SJSA1 (cell line): ENCODE data around the gene NOP56. TPM values are rescaled to one million over a fixed set of nuclear protein-coding genes. Genes with fewer than 3 reads are reported as not detected.
A peak's percentile ranks its signal among the peaks of the same experiment; 100 is the strongest.

Source experiments
- DNase-seq, 2 experiments: peaks; one replicate each; pipeline ENCODE4 v3.0.0-alpha.2; 2015 to 2020; ENCODE audit warnings: low spot score in 2 of 2, low read depth in 1 of 2
- H3K27ac ChIP-seq: fragments of 250-450 bp; sonication (Bioruptor Pico); 2 replicates; pipeline ENCODE4 v1.5.1; 2020; ENCODE audit warnings: mild to moderate bottlenecking, moderate library complexity
- H3K27me3 ChIP-seq: fragments of 250-450 bp; sonication (Bioruptor Pico); replicated peaks from 2 replicates; pipeline ENCODE4 v1.5.1; 2020; ENCODE audit warnings: mild to moderate bottlenecking, moderate library complexity
- H3K36me3 ChIP-seq: fragments of 250-450 bp; sonication (Bioruptor Pico); 2 replicates; pipeline ENCODE4 v1.5.1; 2020; ENCODE audit warnings: mild to moderate bottlenecking
- H3K4me1 ChIP-seq: fragments of 250-450 bp; sonication (Bioruptor Pico); replicated peaks from 2 replicates; pipeline ENCODE4 v1.6.1; 2021; ENCODE audit warnings: mild to moderate bottlenecking
- H3K4me3 ChIP-seq: fragments of 250-450 bp; sonication (Bioruptor Pico); 2 replicates; pipeline ENCODE4 v1.5.1; 2020; ENCODE audit warnings: mild to moderate bottlenecking
- H3K9me3 ChIP-seq: fragments of 250-450 bp; sonication (Bioruptor Pico); replicated peaks from 2 replicates; pipeline ENCODE4 v1.5.1; 2020; ENCODE audit warnings: mild to moderate bottlenecking
- total RNA-seq: library from RNA; depleted of rRNA; stranded (reverse); fragments of >200 nt; shearing (Covaris generic); gene quantifications from 2 replicates; pipeline ENCODE4 v1.2.3, GENCODE V29; 2014; rRNA removed

NOP56 gene, protein sequence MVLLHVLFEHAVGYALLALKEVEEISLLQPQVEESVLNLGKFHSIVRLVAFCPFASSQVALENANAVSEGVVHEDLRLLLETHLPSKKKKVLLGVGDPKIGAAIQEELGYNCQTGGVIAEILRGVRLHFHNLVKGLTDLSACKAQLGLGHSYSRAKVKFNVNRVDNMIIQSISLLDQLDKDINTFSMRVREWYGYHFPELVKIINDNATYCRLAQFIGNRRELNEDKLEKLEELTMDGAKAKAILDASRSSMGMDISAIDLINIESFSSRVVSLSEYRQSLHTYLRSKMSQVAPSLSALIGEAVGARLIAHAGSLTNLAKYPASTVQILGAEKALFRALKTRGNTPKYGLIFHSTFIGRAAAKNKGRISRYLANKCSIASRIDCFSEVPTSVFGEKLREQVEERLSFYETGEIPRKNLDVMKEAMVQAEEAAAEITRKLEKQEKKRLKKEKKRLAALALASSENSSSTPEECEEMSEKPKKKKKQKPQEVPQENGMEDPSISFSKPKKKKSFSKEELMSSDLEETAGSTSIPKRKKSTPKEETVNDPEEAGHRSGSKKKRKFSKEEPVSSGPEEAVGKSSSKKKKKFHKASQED
- total RNA-seq = 218 and 228 TPM in 2 replicates

DNA sequence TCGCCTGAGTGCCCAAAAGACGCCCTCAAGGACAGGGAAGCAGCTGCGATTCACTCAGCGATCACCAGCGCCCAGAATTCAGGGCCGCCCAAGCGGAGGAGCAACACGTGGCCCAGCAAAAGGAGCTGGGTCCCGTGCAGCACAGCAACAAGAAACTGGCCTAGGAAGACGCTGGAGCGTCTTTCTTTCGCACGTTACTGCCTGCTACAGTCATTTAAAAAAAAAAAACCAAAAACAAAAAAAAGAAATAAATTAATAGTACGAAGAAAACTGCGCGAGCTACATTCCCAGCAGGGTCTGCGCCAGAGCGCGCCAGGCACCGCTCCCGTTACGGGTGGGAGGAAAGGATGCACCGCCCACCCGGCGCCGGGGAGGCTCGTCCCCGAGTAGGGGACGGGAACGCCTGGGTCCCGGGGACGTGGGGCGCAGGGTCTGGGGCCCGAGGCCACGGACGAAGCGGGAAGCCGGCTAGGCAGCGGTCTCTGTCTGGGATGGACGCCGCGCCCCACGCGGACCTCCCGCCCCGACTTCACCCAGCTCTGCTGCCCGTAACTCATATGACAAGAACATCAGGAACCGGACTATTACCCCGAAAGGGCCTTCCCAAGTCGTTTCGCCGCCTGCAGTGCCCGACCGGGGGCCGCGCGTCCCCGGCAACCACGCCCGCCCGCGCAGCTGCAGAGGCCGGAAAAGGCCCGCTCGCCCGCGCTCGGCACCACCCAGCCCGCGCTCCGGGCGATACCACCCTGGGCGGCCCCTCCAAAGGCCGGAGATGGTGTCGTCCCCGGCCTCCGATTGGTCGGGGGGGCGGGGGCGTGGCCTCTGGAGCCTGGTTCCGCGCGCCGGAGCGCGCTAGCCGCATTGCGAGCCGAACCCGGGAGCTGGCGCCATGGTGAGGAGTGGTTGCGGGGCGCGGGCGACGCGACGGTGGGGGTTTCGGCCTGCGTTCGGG lies at the start of gene NOP56:
Gene NOP56 (plus strand): TSS at position 861 of the 952 bp plus-strand sequence. CDS start 29 bp downstream, at position 890.
- H3K9me3 ChIP-seq = no peaks in the 10 kb centered on the region
- peaks cover 46% of the 10 kb centered on the region for H3K36me3 ChIP-seq
- DNase-seq = peak; percentile 89 to 94
- H3K4me1 ChIP-seq = peaks cover 17% of the 10 kb centered on the region
- H3K27ac ChIP-seq = peak within 1 kb of the TSS; percentile 66
- H3K4me3 ChIP-seq = peak within 1 kb of the TSS; percentile 92
- H3K27me3 ChIP-seq = no peaks in the 10 kb centered on the region

DNA sequence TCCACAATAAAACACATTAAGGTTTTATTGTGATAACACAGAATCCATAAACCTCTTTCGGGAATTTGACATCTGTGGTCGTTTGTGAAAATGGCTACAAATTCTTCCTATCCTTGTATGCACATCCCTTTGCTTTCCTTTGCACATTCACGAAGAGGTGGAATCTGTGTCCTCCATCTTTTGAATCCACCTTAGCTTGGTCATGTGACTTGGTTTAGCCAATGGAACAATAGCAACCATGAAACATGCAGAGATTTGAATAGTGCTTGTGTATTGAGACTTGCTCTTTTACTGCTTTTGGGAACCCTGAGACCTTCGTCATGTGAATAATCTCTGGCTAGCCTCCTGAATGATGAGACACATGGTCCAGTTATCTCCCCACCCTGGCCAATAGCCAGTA lies 49.7 kb upstream of the NOP56 start:
- Histone ChIP-seq H3K27ac (no peak overlapping the region), H3K4me1 (peaks cover 6% of the 10 kb centered on the region), H3K36me3 (no peaks in the 10 kb centered on the region), H3K9me3 (peaks cover 6% of the 10 kb centered on the region), H3K27me3 (no peaks in the 10 kb centered on the region), H3K4me3 (no peak overlapping the region)
- no peak for DNase-seq

DNA sequence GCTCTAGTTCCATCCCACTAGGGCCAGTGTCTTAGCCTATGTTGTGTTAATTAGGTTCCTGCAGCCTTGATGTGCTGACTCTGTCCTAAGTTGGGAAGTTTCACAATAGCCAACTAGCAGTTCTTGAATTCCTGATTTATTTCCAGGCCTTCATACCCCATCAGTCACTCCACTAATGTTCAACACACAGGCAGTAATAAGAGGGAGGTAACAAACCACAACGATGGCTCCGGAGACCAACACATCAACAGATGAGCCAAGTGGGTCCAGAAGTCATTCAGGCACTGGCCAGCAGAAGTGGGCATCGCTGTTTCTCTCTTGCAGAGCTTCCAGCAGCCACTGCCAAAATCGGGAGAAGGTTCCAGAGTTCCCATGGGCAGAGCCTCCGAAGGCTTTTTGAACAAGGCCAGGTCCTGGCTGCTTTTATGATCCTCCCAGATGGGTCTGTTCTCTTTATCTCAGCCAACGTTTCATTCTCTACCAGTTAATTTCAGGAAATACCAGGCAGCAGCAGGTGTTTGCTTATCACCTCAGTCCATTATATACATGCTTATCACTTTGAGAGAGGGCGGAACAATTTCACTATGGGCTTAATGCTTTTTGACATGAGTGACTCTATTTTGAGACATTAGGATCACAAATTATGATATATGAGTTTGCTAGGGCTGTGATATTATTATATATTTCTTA lies 48.5 kb upstream of the NOP56 start:
- Histone ChIP-seq H3K9me3 (peaks cover 6% of the 10 kb centered on the region), H3K36me3 (no peaks in the 10 kb centered on the region), H3K27me3 (no peaks in the 10 kb centered on the region), H3K4me1 (peaks cover 6% of the 10 kb centered on the region), H3K27ac (no peak overlapping the region), H3K4me3 (no peak overlapping the region)
- no peak for DNase-seq

DNA sequence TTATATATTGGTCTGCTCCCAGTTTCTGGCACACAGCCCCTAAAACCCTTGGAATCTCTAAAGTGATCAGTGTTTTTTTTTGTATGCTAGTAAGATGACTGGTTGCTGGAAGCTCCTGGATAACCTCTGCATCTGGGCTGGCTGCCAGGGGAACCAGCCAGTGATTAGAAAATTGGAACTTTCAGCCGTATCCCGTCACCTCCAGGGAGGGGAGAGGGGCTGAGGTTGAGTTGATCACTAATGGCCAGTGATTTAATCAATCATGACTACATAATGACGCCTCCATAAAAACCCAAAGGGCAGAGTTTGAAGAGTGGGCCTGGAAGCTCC lies 48.0 kb upstream of the NOP56 start:
- no peak for DNase-seq
- H3K9me3 ChIP-seq = peaks cover 6% of the 10 kb centered on the region
- no peak overlapping the region for H3K4me3 ChIP-seq
- peaks cover 6% of the 10 kb centered on the region for H3K4me1 ChIP-seq
- H3K27ac ChIP-seq = no peak overlapping the region
- no peaks in the 10 kb centered on the region for H3K27me3 ChIP-seq
- H3K36me3 ChIP-seq = no peaks in the 10 kb centered on the region

DNA sequence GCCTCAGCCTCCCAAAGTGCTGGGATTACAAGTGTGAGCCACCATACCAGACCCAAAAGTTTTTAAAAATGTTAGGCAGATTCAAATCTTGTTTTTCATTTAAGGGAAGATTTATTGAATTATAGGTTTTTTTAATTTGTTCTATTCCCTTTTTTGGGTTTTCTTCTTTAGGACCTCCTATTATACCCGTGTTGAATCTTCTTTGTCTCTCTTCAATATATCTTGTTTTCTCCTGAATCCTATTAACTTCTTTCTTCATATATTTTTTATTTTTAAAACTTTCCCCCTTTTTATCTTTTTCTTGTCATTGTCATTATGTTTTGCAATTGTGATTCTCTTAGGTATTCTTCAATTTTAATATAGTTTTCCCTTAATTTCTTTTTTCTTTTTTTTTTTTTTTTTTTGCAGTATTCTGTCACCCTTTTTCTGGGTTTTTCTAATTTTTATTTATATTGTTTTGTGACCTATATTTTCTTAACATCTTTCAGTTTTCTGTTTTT lies 45.9 kb upstream of the NOP56 start:
- Histone ChIP-seq H3K4me3 (no peak overlapping the region), H3K9me3 (peaks cover 6% of the 10 kb centered on the region), H3K27ac (no peak overlapping the region), H3K36me3 (no peaks in the 10 kb centered on the region), H3K4me1 (peaks cover 6% of the 10 kb centered on the region; the same call in 1 of the 2 replicates), H3K27me3 (no peaks in the 10 kb centered on the region)
- no peak for DNase-seq

DNA sequence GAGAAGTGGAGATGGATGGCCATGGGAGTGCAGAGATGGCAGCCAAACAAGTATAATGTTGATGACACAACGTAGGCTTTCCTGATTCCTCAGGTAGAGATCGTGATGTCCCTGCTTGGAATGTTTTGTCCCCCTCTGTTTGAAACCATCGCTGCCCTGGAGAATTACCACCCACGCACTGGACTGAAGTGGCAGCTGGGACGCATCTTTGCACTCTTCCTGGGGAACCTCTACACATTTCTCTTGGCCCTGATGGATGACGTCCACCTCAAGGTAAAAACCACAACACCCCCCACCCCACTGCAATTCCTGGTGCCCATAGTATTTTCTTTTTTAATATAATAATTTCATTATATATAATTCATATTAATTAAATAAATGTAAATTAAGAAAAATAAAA lies 42.1 kb upstream of the NOP56 start:
- no peaks in the 10 kb centered on the region for H3K4me1 ChIP-seq
- peaks cover 6% of the 10 kb centered on the region; the same call in 1 of the 2 replicates for H3K9me3 ChIP-seq
- no peak overlapping the region for H3K27ac ChIP-seq
- H3K4me3 ChIP-seq = no peak overlapping the region
- no peaks in the 10 kb centered on the region; the same call in 1 of the 2 replicates for H3K27me3 ChIP-seq
- no peak for DNase-seq
- H3K36me3 ChIP-seq = no peaks in the 10 kb centered on the region

DNA sequence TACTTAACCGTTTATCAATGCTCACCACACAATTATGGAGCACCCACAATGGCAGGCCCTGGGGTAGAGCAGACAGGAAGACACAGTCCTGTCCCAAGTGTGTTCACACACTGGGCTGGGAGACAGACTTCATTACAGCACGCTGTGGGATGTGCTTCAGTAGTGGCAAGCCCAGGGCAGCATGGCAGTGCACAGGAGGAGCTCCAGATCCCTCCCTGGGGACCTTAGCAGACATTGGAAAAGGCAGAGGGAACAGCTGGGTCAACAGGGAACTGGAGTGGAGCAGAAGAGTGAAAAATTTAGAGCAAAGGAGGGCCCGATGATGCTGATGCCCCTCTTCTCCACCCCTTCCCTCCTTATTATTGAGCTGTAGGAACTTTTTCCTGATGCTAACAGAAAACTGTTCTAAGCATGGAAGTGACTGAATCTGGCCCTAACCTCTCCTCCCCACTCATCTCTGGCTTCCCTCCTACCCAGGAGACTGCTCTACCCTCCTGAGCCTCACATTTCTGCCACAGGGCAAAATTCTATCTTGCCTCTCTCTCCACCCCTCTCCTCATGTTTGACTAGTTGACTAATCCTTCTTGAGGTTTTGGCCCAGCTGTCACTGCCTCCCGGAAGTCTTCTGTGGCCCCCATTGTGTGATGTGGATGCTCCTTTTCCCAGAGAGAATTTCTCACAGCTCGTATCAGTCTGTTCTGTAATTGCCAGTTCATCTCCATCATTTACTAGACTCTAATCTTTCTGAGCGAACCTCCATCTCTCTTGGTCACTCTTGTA lies 41.3 kb upstream of the NOP56 start:
- no peaks in the 10 kb centered on the region for H3K36me3 ChIP-seq
- peaks cover 6% of the 10 kb centered on the region; the same call in 1 of the 2 replicates for H3K9me3 ChIP-seq
- peak in 1 of 2 experiments; percentile 21 for DNase-seq

DNA sequence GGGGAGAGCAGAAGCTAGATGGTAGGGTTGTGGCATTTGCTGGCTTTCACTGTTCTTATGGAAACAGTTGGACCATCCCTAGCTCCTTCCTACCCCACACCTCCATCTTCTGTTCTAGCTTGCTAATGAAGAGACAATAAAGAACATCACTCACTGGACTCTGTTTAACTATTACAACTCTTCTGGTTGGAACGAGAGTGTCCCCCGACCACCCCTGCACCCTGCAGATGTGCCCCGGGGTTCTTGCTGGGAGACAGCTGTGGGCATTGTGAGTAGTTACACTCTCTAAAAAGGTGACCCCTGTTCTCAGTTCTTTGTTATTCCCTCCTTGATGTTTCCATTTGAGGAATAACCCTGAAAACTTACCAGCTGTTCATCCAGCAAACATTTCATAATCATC lies 40.4 kb upstream of the NOP56 start:
- Histone ChIP-seq H3K4me1 (no peaks in the 10 kb centered on the region), H3K27ac (no peak overlapping the region), H3K4me3 (no peak overlapping the region), H3K36me3 (no peaks in the 10 kb centered on the region), H3K9me3 (peaks cover 5% of the 10 kb centered on the region; the same call in 1 of the 2 replicates), H3K27me3 (no peaks in the 10 kb centered on the region; the same call in 1 of the 2 replicates)
- peak in 1 of 2 experiments; percentile 14 for DNase-seq

More for the DNA sequence above, 41.3 kb upstream of the NOP56 start:
- H3K4me3 ChIP-seq = no peak overlapping the region
- no peaks in the 10 kb centered on the region for H3K4me1 ChIP-seq
- no peak overlapping the region for H3K27ac ChIP-seq
- H3K27me3 ChIP-seq = no peaks in the 10 kb centered on the region; the same call in 1 of the 2 replicates

DNA sequence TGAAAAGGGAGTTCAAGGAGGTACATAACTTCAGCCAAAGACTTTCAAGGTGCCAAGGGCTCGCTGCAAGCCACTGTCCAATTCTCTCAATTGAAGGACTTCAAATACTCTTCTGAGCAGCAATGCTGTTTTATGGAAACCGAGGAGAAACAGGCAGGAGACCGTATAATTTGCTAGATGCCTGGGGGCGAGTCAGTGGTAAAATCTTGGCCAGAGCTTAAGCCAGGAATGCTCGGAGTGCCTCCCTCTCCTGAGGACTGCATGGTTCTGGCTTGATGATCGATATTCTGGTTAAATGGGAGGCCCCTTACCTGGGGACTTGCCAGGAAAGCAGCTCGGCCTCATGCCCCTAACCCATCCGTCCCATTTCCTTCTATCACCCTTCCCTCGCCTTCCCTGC lies 35.8 kb upstream of the NOP56 start:
- H3K27ac ChIP-seq = no peak overlapping the region
- no peak for DNase-seq
- H3K4me1 ChIP-seq = no peaks in the 10 kb centered on the region
- peaks cover 2% of the 10 kb centered on the region; the same call in 1 of the 2 replicates for H3K27me3 ChIP-seq
- no peak overlapping the region for H3K4me3 ChIP-seq
- H3K36me3 ChIP-seq = no peaks in the 10 kb centered on the region
- no peaks in the 10 kb centered on the region for H3K9me3 ChIP-seq

DNA sequence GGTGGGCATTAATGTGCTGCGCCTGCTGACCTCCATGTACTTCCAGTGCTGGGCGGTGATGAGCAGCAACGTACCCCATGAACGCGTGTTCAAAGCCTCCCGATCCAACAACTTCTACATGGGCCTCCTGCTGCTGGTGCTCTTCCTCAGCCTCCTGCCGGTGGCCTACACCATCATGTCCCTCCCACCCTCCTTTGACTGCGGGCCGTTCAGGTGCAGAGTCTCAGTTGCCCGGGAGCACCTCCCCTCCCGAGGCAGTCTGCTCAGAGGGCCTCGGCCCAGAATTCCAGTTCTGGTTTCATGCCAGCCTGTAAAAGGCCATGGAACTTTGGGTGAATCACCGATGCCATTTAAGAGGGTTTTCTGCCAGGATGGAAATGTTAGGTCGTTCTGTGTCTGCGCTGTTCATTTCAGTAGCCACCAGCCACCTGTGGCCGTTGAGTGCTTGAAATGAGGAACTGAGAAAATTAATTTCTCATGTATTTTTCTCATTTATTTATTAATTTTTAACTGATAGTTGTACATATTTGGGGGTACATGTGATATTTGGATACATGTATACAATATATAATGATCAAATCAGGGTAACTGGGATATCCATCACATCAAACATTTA lies 35.2 kb upstream of the NOP56 start:
- H3K27ac ChIP-seq = no peak overlapping the region
- H3K36me3 ChIP-seq = no peaks in the 10 kb centered on the region
- H3K4me3 ChIP-seq = no peak overlapping the region
- peaks cover 2% of the 10 kb centered on the region; the same call in 1 of the 2 replicates for H3K27me3 ChIP-seq
- H3K4me1 ChIP-seq = no peaks in the 10 kb centered on the region
- H3K9me3 ChIP-seq = no peaks in the 10 kb centered on the region
- no peak for DNase-seq

DNA sequence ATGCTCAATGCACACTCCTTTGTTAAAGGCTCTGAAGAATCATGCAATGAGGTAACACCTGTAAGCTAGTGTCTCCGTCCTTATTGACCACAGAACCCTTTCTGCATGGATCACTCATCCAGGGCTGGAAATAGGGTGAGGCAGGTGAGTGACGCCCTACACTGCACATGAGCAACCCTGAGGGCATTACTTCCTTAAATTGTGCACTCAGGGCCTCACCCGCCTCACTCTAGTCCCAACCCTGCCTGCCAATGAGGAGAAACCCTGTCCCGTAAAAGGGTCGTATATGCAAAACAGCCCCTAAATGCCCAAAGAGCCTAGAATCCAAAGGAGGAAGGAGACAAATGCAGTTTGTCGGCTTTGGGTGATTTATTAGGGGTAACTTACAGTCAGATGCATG lies 33.6 kb upstream of the NOP56 start:
- no peaks in the 10 kb centered on the region for H3K36me3 ChIP-seq
- 0 out of 2 replicates have a peak, but pooled peaks cover 2% of the 10 kb centered on the region for H3K27me3 ChIP-seq
- H3K4me3 ChIP-seq = no peak overlapping the region
- H3K9me3 ChIP-seq = no peaks in the 10 kb centered on the region
- no peak overlapping the region for H3K27ac ChIP-seq
- no peak for DNase-seq
- no peaks in the 10 kb centered on the region for H3K4me1 ChIP-seq

DNA sequence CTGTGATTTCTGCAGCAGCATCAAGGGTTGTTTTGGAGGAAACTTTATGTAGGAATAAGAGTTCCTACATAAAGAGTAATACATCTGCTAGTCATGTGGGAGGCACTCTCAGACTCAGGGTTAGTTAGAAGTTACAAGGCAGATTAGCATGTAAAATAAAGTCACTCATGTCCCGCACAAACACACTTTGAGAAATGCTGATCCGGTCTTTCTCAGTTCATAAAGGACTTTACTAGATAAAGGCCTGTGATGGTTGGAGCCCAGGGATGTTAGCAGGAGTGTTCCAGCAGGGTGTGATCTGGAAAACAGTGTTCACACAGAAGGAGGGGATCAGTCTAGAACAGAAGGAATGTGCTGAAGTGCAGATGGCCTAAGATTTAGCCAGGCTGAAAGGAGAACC lies 33.1 kb upstream of the NOP56 start:
- Histone ChIP-seq H3K4me1 (no peaks in the 10 kb centered on the region), H3K27ac (no peak overlapping the region), H3K27me3 (0 out of 2 replicates have a peak, but pooled peaks cover 2% of the 10 kb centered on the region), H3K36me3 (no peaks in the 10 kb centered on the region), H3K4me3 (no peak overlapping the region), H3K9me3 (no peaks in the 10 kb centered on the region)
- no peak for DNase-seq
